Naive thymus-derived CD4-positive, alpha-beta T cell (primary cell): ENCODE results near the gene RPGR. TPM values are rescaled to one million over a fixed set of nuclear protein-coding genes. Genes with fewer than 3 reads are reported as not detected.
A peak's percentile ranks its signal among the peaks of the same experiment; 100 is the strongest.

Experiments used
- ATAC-seq: fragments of 150-1000 bp; cut with Tn5 transposase; 2 replicates; pipeline ENCODE4 v1.10.0; 2021; ENCODE audit warnings: mild to moderate bottlenecking, moderate library complexity
- CTCF ChIA-PET: fragments of 350-600 bp; sonication (Branson Sonifier 250); formaldehyde crosslinking; loops from one replicate; lab custom pipeline; 2021; ENCODE audit warnings: antibody characterized with exemption; lab: Charles Lee
- POLR2A ChIA-PET: fragments of 350-600 bp; sonication (Branson Sonifier 250); formaldehyde crosslinking; loops from one replicate; lab custom pipeline; 2021; ENCODE audit warnings: antibody characterized with exemption, inconsistent platforms; lab: Charles Lee
- DNase-seq, 9 donors: peaks; one replicate each; pipeline versions ENCODE4 v3.0.0 to v3.0.0-alpha.2; 2020 to 2022; ENCODE audit warnings: mixed read lengths in 1 of 9
- H3K27ac ChIP-seq: one replicate; pipeline ENCODE4 v1.7.0; 2013; ENCODE audit warnings: mild to moderate bottlenecking, low read depth, low read length, moderate library complexity
- H3K27me3 ChIP-seq, 2 donors: one replicate each; pipeline ENCODE4 v1.7.0; 2013; ENCODE audit warnings: low read length in 2 of 2, mild to moderate bottlenecking in 2 of 2, moderate library complexity in 2 of 2; ENCODE audit not compliant: control insufficient read depth in 2 of 2, insufficient read depth in 2 of 2
- H3K36me3 ChIP-seq, 3 experiments: 1 replicate in 2 of 3; 2 replicates in 1 of 3; pipeline ENCODE4 v1.7.0; 2013; ENCODE audit warnings: low read length in 3 of 3, mild to moderate bottlenecking in 3 of 3, moderate library complexity in 1 of 3; ENCODE audit not compliant: insufficient read depth in 3 of 3, control insufficient read depth in 2 of 3
- H3K4me1 ChIP-seq, 2 donors: one replicate each; pipeline ENCODE4 v1.7.0; 2013; ENCODE audit warnings: low read length in 2 of 2, mild to moderate bottlenecking in 2 of 2, moderate library complexity in 1 of 2; ENCODE audit not compliant: control insufficient read depth in 2 of 2, insufficient read depth in 2 of 2
- H3K4me3 ChIP-seq: 2 replicates; pipeline ENCODE4 v1.7.0; 2013; ENCODE audit warnings: mild to moderate bottlenecking, low read length
- H3K9me3 ChIP-seq, 3 experiments: 1 replicate in 2 of 3; 2 replicates in 1 of 3; pipeline ENCODE4 v1.7.0; 2013; ENCODE audit warnings: low read length in 3 of 3; ENCODE audit not compliant: control insufficient read depth in 2 of 3
- H3K27ac Mint-ChIP-seq, 9 donors: one replicate each; pipeline ENCODE4 v1.8.0; 2020 to 2022; ENCODE audit warnings: mixed read lengths in 9 of 9, mild to moderate bottlenecking in 8 of 9, moderate library complexity in 5 of 9, inconsistent platforms in 2 of 9
- H3K27me3 Mint-ChIP-seq, 5 donors: one replicate each; pipeline ENCODE4 v1.8.0; 2021 to 2022; ENCODE audit warnings: mixed read lengths in 5 of 5, mild to moderate bottlenecking in 1 of 5
- H3K36me3 Mint-ChIP-seq, 5 donors: one replicate each; pipeline ENCODE4 v1.8.0; 2020 to 2022; ENCODE audit warnings: mixed read lengths in 5 of 5, mild to moderate bottlenecking in 3 of 5, inconsistent platforms in 1 of 5
- H3K4me1 Mint-ChIP-seq, 7 donors: one replicate each; pipeline ENCODE4 v1.8.0; 2020 to 2022; ENCODE audit warnings: mixed read lengths in 7 of 7, mild to moderate bottlenecking in 3 of 7, inconsistent platforms in 1 of 7
- H3K4me3 Mint-ChIP-seq, 10 donors: one replicate each; pipeline ENCODE4 v1.8.0; 2020 to 2022; ENCODE audit warnings: mild to moderate bottlenecking in 10 of 10, mixed read lengths in 10 of 10, moderate library complexity in 6 of 10, inconsistent platforms in 2 of 10
- H3K9me3 Mint-ChIP-seq, 11 donors: one replicate each; pipeline ENCODE4 v1.8.0; 2020 to 2022; ENCODE audit warnings: mixed read lengths in 11 of 11, mild to moderate bottlenecking in 4 of 11, inconsistent platforms in 1 of 11, moderate library complexity in 1 of 11
- intact Hi-C, 2 donors: fragments of 100-400 bp; cut with micrococcal nuclease; formaldehyde crosslinking; loops; one replicate each; pipeline ENCODE4 v1.15.1; 2023
- polyA plus RNA-seq, 2 donors: library from polyadenylated mRNA; unstranded; fragments of 300-500 nt; fragmentation: Illumina TruSeq; gene quantifications; one replicate each; pipeline ENCODE4 v1.2.3, GENCODE V29; 2021
- total RNA-seq, 6 experiments: library from RNA in 5 of 6; stranded (reverse) in 5 of 6; gene quantifications; 1 replicate in 5 of 6; 2 replicates in 1 of 6; pipeline ENCODE4 v1.2.3 and lab custom pipeline; 2021 to 2026

The RPGR gene
- total and polyA plus RNA-seq, 7 experiments from 2014 or later = 4.3 to 26.0 (median 10.1) TPM

- H3K9me3 ChIP-seq = no peaks in the 10 kb centered on the region
- H3K36me3 Mint-ChIP-seq = no peaks in the 10 kb centered on the region
- no peak for DNase-seq
- peak overlapping the region; percentile 67 for H3K4me3 ChIP-seq
- peak overlapping the region; percentile 88 to 96 (median 92) for H3K4me3 Mint-ChIP-seq
- ChIA-PET POLR2A (no interaction called here), CTCF (interaction anchor here (1.0 to 1.5 kb wide), 2 partner anchors 9 to 32 kb away, joined by 3 to 4 read pairs; no protein-coding TSS in a partner anchor)
- peaks cover 1 to 28% (median 26%) of the 10 kb centered on the region in 7 donors for H3K4me1 Mint-ChIP-seq
- H3K27ac ChIP-seq = no peak overlapping the region
- no peaks in the 10 kb centered on the region for H3K27me3 Mint-ChIP-seq
- H3K4me1 ChIP-seq = peaks cover 0 to 12% of the 10 kb centered on the region in 2 donors
- H3K36me3 ChIP-seq = no peaks in the 10 kb centered on the region
- ATAC-seq = peak; percentile 0
- no peaks in the 10 kb centered on the region for H3K27me3 ChIP-seq
- peak overlapping the region; percentile 80 to 98 (median 93) for H3K27ac Mint-ChIP-seq
- intact Hi-C loops = loop anchor here (1.0 to 5.0 kb wide), 10 partner anchors 67 to 582 kb away; partner anchors contain the start of genes DYNLT3 (in 2 of the 2), TSPAN7 (in 2 of the 2) and MID1IP1 (in 1 of the 2)
- H3K9me3 Mint-ChIP-seq = peaks cover 0 to 3% (median 0%) of the 10 kb centered on the region in 11 donors
These were observed 419 bp upstream of the RPGR start for GRCh38 chrX:38327775-38328081.

GRCh38 chrX:38326086-38326485 lies 1.2 kb downstream of the RPGR start:
- no peak overlapping the region for H3K27ac ChIP-seq
- Mint-ChIP-seq H3K9me3 (peaks cover 0 to 3% (median 0%) of the 10 kb centered on the region in 11 donors), H3K36me3 (peaks cover 0 to 4% (median 0%) of the 10 kb centered on the region in 5 donors), H3K4me3 (peak overlapping the region; percentile 88 to 96 (median 92)), H3K27me3 (no peaks in the 10 kb centered on the region), H3K4me1 (peaks cover 1 to 28% (median 26%) of the 10 kb centered on the region in 7 donors), H3K27ac (peak overlapping the region; percentile 9 to 98 (median 86))
- CTCF ChIA-PET = no interaction called here
- H3K4me3 ChIP-seq = peak overlapping the region; percentile 67
- no peaks in the 10 kb centered on the region for H3K36me3 ChIP-seq
- H3K27me3 ChIP-seq = no peaks in the 10 kb centered on the region
- H3K9me3 ChIP-seq = no peaks in the 10 kb centered on the region
- POLR2A ChIA-PET = no interaction called here
- DNase-seq (no peak), ATAC-seq (no peak)
- peaks cover 0 to 12% of the 10 kb centered on the region in 2 donors for H3K4me1 ChIP-seq
- intact Hi-C loops = loop anchor here (5.0 kb wide), 5 partner anchors 236 to 569 kb away; partner anchors contain the start of genes DYNLT3 (in 1 of the 2), MID1IP1 (in 1 of the 2) and TSPAN7 (in 1 of the 2)

- Mint-ChIP-seq H3K27me3 (no peaks in the 10 kb centered on the region), H3K4me3 (no peak overlapping the region), H3K27ac (no peak overlapping the region), H3K36me3 (peaks cover 0 to 8% (median 0%) of the 10 kb centered on the region in 5 donors), H3K9me3 (no peaks in the 10 kb centered on the region), H3K4me1 (peaks cover 0 to 9% (median 6%) of the 10 kb centered on the region in 7 donors)
- no peak overlapping the region for H3K27ac ChIP-seq
- H3K27me3 ChIP-seq = no peaks in the 10 kb centered on the region
- DNase-seq (no peak), ATAC-seq (no peak)
- CTCF ChIA-PET = no interaction called here
- H3K4me3 ChIP-seq = no peak overlapping the region
- peaks cover 0 to 8% (median 0%) of the 10 kb centered on the region in 3 experiments for H3K36me3 ChIP-seq
- H3K9me3 ChIP-seq = no peaks in the 10 kb centered on the region
- no peaks in the 10 kb centered on the region for H3K4me1 ChIP-seq
- intact Hi-C loops = no loop called here
- POLR2A ChIA-PET = no interaction called here
These were observed 6.5 kb downstream of the RPGR start for GRCh38 chrX:38320819-38321218.

GRCh38 chrX:38318606-38319005 lies 8.7 kb downstream of the RPGR start:
- no peak for DNase-seq
- no peaks in the 10 kb centered on the region for H3K4me1 ChIP-seq
- no peak overlapping the region for H3K27ac Mint-ChIP-seq
- H3K36me3 ChIP-seq = peaks cover 0 to 8% (median 0%) of the 10 kb centered on the region in 3 experiments
- H3K9me3 Mint-ChIP-seq = no peaks in the 10 kb centered on the region
- H3K27ac ChIP-seq = no peak overlapping the region
- intact Hi-C loops = no loop called here
- H3K36me3 Mint-ChIP-seq = peaks cover 0 to 11% (median 4%) of the 10 kb centered on the region in 5 donors
- no peaks in the 10 kb centered on the region for H3K9me3 ChIP-seq
- H3K4me1 Mint-ChIP-seq = peaks cover 0 to 3% (median 0%) of the 10 kb centered on the region in 7 donors
- ChIA-PET POLR2A (no interaction called here), CTCF (interaction anchor here (1.8 kb wide), 1 partner anchor 9 kb away, joined by 4 read pairs; the partner anchor contains the start of gene RPGR)
- H3K27me3 ChIP-seq = no peaks in the 10 kb centered on the region
- H3K4me3 ChIP-seq = no peak overlapping the region
- no peak overlapping the region for H3K4me3 Mint-ChIP-seq
- H3K27me3 Mint-ChIP-seq = no peaks in the 10 kb centered on the region
- ATAC-seq = no peak

- Histone ChIP-seq H3K4me3 (no peak overlapping the region), H3K27me3 (no peaks in the 10 kb centered on the region), H3K36me3 (peaks cover 0 to 8% (median 0%) of the 10 kb centered on the region in 3 experiments), H3K4me1 (no peaks in the 10 kb centered on the region), H3K27ac (no peak overlapping the region), H3K9me3 (no peaks in the 10 kb centered on the region)
- no peaks in the 10 kb centered on the region for H3K9me3 Mint-ChIP-seq
- peaks cover 0 to 1% (median 0%) of the 10 kb centered on the region in 7 donors for H3K4me1 Mint-ChIP-seq
- ATAC-seq (no peak), DNase-seq (no peak)
- intact Hi-C loops = no loop called here
- ChIA-PET POLR2A (no interaction called here), CTCF (interaction anchor here (1.8 kb wide), 1 partner anchor 9 kb away, joined by 4 read pairs; the partner anchor contains the start of gene RPGR)
- peaks cover 0 to 13% (median 4%) of the 10 kb centered on the region in 5 donors for H3K36me3 Mint-ChIP-seq
- no peak overlapping the region for H3K4me3 Mint-ChIP-seq
- no peak overlapping the region for H3K27ac Mint-ChIP-seq
- H3K27me3 Mint-ChIP-seq = no peaks in the 10 kb centered on the region
These were observed 9.1 kb downstream of the RPGR start for GRCh38 chrX:38318196-38318595.

GRCh38 chrX:38315186-38315585 lies 12.1 kb downstream of the RPGR start:
- Mint-ChIP-seq H3K27ac (no peak overlapping the region), H3K4me3 (no peak overlapping the region), H3K9me3 (no peaks in the 10 kb centered on the region), H3K4me1 (peaks cover 0 to 1% (median 0%) of the 10 kb centered on the region in 7 donors), H3K36me3 (peaks cover 0 to 16% (median 4%) of the 10 kb centered on the region in 5 donors), H3K27me3 (no peaks in the 10 kb centered on the region)
- no peak for ATAC-seq
- no peak for DNase-seq
- Histone ChIP-seq H3K4me1 (no peaks in the 10 kb centered on the region), H3K9me3 (no peaks in the 10 kb centered on the region), H3K27ac (no peak overlapping the region), H3K27me3 (no peaks in the 10 kb centered on the region), H3K36me3 (no peaks in the 10 kb centered on the region), H3K4me3 (no peak overlapping the region)
- CTCF ChIA-PET = no interaction called here
- intact Hi-C loops = no loop called here
- POLR2A ChIA-PET = no interaction called here

GRCh38 chrX:38313190-38313589 lies 14.1 kb downstream of the RPGR start:
- peaks cover 0 to 1% (median 0%) of the 10 kb centered on the region in 7 donors for H3K4me1 Mint-ChIP-seq
- no peak for DNase-seq
- H3K4me3 ChIP-seq = no peak overlapping the region
- no peaks in the 10 kb centered on the region for H3K4me1 ChIP-seq
- ChIA-PET CTCF (no interaction called here), POLR2A (no interaction called here)
- no peak for ATAC-seq
- no peaks in the 10 kb centered on the region for H3K9me3 Mint-ChIP-seq
- H3K27ac ChIP-seq = no peak overlapping the region
- H3K27me3 Mint-ChIP-seq = no peaks in the 10 kb centered on the region
- H3K9me3 ChIP-seq = no peaks in the 10 kb centered on the region
- intact Hi-C loops = no loop called here
- H3K27me3 ChIP-seq = no peaks in the 10 kb centered on the region
- peaks cover 0 to 12% (median 4%) of the 10 kb centered on the region in 5 donors for H3K36me3 Mint-ChIP-seq
- no peak overlapping the region for H3K27ac Mint-ChIP-seq
- H3K36me3 ChIP-seq = no peaks in the 10 kb centered on the region
- no peak overlapping the region for H3K4me3 Mint-ChIP-seq
